Superior temporal gyrus (tissue), 1 donor: Measurements from ENCODE around the gene ELL2.

Experiments
- DNase-seq: peaks from one replicate; pipeline ENCODE4 v3.0.0-alpha.2; 2016; ENCODE audit errors: extremely low spot score

ELL2 gene

GRCh38 chr5:95961617-95962474 is at the start of gene ELL2:
Gene ELL2, minus strand, starts transcription at chr5:95961851. Its CDS starts 130 bp downstream, at chr5:95961721.
- peak; percentile 95 for DNase-seq

GRCh38 chr5:96008987-96009647 is 47.5 kb upstream of the ELL2 start:
- DNase-seq, result no peak

GRCh38 chr5:96008487-96008886 is 46.8 kb upstream of the ELL2 start:
- DNase-seq, result no peak

GRCh38 chr5:96007051-96007450 is 45.4 kb upstream of the ELL2 start:
- DNase-seq, result no peak

GRCh38 chr5:96006291-96006690 is 44.6 kb upstream of the ELL2 start:
- DNase-seq, result no peak

- DNase-seq, result no peak
Observed at GRCh38 chr5:96004754-96005153, 43.1 kb upstream of the ELL2 start.

GRCh38 chr5:96004087-96004486 is 42.4 kb upstream of the ELL2 start:
- no peak for DNase-seq

GRCh38 chr5:96001262-96001661 is 39.6 kb upstream of the ELL2 start:
- DNase-seq, result no peak

- no peak for DNase-seq
Observed at GRCh38 chr5:96000308-96000707, 38.7 kb upstream of the ELL2 start.

GRCh38 chr5:95996904-95997723 is 35.5 kb upstream of the ELL2 start:
- DNase-seq, result no peak

GRCh38 chr5:95995962-95996489 is 34.4 kb upstream of the ELL2 start:
- DNase-seq, result no peak

- DNase-seq, result no peak
Observed at GRCh38 chr5:95993776-95994175, 32.1 kb upstream of the ELL2 start.

- no peak for DNase-seq
Observed at GRCh38 chr5:95993266-95993665, 31.6 kb upstream of the ELL2 start.

GRCh38 chr5:95989283-95990048 is 27.8 kb upstream of the ELL2 start:
- peak; percentile 34 for DNase-seq

- DNase-seq, result peak; percentile 72
Observed at GRCh38 chr5:95988877-95989276, 27.2 kb upstream of the ELL2 start.

- no peak for DNase-seq
Observed at GRCh38 chr5:95988094-95988493, 26.4 kb upstream of the ELL2 start.

GRCh38 chr5:95986937-95987520 is 25.4 kb upstream of the ELL2 start:
- DNase-seq, result no peak

GRCh38 chr5:95986001-95986400 is 24.4 kb upstream of the ELL2 start:
- DNase-seq, result peak; percentile 46

GRCh38 chr5:95985249-95985648 is 23.6 kb upstream of the ELL2 start:
- DNase-seq, result no peak

GRCh38 chr5:95984287-95984938 is 22.8 kb upstream of the ELL2 start:
- no peak for DNase-seq
